ENCODE data around the gene CNOT4.
"Not testable (repeated sequence)": the region's sequence is repeated elsewhere in the genome, so short reads cannot be mapped to it uniquely, and the experiment has no call there.

The CNOT4 gene

GRCh38 chr7:135359615-135360014, 150.3 kb downstream of the CNOT4 start:
- no peak for DNase-seq

GRCh38 chr7:135355377-135356048, 154.4 kb downstream of the CNOT4 start:
- DNase-seq = no peak

GRCh38 chr7:135353832-135354231, 156.1 kb downstream of the CNOT4 start:
- DNase-seq = no peak

GRCh38 chr7:135352285-135352684, 157.6 kb downstream of the CNOT4 start:
- DNase-seq = no peak

GRCh38 chr7:135351070-135351469, 158.8 kb downstream of the CNOT4 start:
- DNase-seq = not testable (repeated sequence)

GRCh38 chr7:135349746-135350145, 160.2 kb downstream of the CNOT4 start:
- no peak for DNase-seq

- DNase-seq = no peak
Measured at GRCh38 chr7:135348493-135348892, 161.4 kb downstream of the CNOT4 start.

- DNase-seq = no peak
Measured at GRCh38 chr7:135343361-135343760, 166.5 kb downstream of the CNOT4 start.

- DNase-seq = peak; percentile 7
Measured at GRCh38 chr7:135342887-135343286, 167.0 kb downstream of the CNOT4 start.

GRCh38 chr7:135341049-135341448, 168.9 kb downstream of the CNOT4 start:
- DNase-seq = no peak

GRCh38 chr7:135337977-135338550, 171.8 kb downstream of the CNOT4 start:
- no peak for DNase-seq

- DNase-seq = no peak
Measured at GRCh38 chr7:135337506-135337905, 172.4 kb downstream of the CNOT4 start.

GRCh38 chr7:135335628-135336139, 174.2 kb downstream of the CNOT4 start:
- no peak for DNase-seq

GRCh38 chr7:135334830-135335543, 174.9 kb downstream of the CNOT4 start:
- DNase-seq = no peak

GRCh38 chr7:135333946-135334345, 176.0 kb downstream of the CNOT4 start:
- no peak for DNase-seq

GRCh38 chr7:135333200-135333599, 176.7 kb downstream of the CNOT4 start:
- DNase-seq = no peak

GRCh38 chr7:135330088-135330487, 179.8 kb downstream of the CNOT4 start:
- no peak for DNase-seq

GRCh38 chr7:135328526-135328925, 181.4 kb downstream of the CNOT4 start:
- DNase-seq = no peak

GRCh38 chr7:135328053-135328452, 181.8 kb downstream of the CNOT4 start:
- DNase-seq = no peak

- DNase-seq = no peak
Measured at GRCh38 chr7:135327458-135327857, 182.4 kb downstream of the CNOT4 start.

GRCh38 chr7:135326636-135327280, 183.1 kb downstream of the CNOT4 start:
- no peak for DNase-seq

- no peak for DNase-seq
Measured at GRCh38 chr7:135322571-135323340, 187.1 kb downstream of the CNOT4 start.

GRCh38 chr7:135321556-135321955, 188.3 kb downstream of the CNOT4 start:
- no peak for DNase-seq

Measured in midbrain (tissue), 1 donor.